ENCODE data around the gene TUBA1A.
"Not testable (repeated sequence)": the region's sequence is repeated elsewhere in the genome, so short reads cannot be mapped to it uniquely, and the experiment has no call there.

Gene TUBA1A

GRCh38 chr12:49200919-49201594 is 12.2 kb upstream of the TUBA1A start:
- no peak for DNase-seq (ENCODE audit: low read depth)

- no peak for DNase-seq (ENCODE audit: low read depth)
Measured at GRCh38 chr12:49198431-49199155, 9.7 kb upstream of the TUBA1A start.

GRCh38 chr12:49197256-49197655 is 8.4 kb upstream of the TUBA1A start:
- DNase-seq (ENCODE audit: low read depth), result no peak

DNA sequence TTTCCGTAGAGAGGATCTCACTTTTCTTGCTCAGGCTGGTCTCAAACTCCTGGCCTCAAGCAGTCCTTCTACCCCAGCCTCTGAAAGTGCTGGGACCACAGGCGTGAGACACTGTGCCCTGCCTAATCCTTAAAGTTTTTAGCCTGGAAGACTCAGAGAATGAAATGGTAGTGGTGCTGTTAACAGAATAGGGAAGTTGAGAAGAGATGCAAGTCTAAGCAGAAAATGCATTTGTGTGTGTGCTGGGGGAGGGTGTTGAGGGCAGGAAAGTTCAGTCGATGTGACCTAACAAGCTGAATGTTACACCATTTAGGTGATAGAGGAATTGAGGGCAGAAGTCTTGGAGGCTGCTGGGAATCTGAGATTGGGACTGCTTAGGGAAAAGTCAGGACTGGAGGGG is 6.9 kb upstream of the TUBA1A start:
- no peak for DNase-seq (ENCODE audit: low read depth)

DNA sequence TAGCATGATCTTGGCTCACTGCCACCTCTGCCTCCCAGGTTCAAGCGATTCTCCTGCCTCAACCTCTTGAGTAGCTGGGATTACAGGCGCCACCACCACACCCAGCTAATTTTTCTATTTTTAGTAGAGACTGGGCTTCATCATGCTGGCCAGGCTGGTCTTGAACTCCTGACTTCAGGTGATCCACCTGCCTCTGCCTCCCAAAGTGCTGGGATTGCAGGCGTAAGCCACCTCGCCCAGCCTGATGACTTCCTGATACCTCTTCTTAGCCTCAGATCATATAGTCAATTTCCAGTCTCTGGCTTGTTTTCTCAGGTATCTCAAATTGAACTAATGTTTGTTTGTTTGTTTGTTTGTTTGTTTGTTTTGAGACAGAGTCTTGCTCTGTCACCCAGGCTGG is 4.9 kb upstream of the TUBA1A start:
- DNase-seq (ENCODE audit: low read depth), result not testable (repeated sequence)

DNA sequence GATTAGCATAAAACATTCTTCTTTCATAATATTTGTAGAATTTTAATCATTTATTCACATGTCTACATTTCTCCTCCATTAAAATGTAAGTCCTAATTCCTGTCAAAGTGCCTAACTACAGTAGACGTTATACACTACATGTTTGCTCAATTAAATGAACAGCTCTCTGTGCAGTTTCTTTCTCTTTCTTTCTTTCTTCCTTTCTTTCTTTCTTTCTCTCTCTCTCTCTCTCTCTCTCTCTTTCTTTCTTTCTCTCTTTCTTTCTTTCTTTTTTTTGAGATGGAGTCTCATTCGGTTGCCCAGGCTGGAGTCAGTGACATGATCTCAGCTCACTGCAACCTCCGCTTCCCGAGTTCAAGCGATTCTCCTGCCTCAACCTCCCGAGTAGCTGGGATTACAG is 2.6 kb upstream of the TUBA1A start:
- not testable (repeated sequence) for DNase-seq (ENCODE audit: low read depth)

DNA sequence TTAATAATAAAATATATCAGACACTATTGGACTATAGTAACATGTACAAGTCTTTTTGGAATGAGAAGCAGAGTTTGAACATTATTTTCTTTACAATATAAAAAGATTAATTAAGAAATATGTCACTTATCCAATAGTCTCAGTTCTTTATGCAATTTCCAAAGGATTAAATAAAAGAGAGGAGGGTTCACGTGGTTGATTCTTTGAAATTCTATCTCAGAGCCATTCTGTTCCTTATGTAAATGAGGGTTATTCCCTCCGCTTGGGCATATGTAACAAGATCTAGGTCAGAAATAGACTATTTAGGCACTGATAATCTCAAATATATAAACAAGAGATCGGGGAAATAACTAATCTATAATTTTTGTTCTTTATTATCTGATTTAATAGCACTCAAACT is 2.1 kb upstream of the TUBA1A start:
- no peak for DNase-seq (ENCODE audit: low read depth)

DNA sequence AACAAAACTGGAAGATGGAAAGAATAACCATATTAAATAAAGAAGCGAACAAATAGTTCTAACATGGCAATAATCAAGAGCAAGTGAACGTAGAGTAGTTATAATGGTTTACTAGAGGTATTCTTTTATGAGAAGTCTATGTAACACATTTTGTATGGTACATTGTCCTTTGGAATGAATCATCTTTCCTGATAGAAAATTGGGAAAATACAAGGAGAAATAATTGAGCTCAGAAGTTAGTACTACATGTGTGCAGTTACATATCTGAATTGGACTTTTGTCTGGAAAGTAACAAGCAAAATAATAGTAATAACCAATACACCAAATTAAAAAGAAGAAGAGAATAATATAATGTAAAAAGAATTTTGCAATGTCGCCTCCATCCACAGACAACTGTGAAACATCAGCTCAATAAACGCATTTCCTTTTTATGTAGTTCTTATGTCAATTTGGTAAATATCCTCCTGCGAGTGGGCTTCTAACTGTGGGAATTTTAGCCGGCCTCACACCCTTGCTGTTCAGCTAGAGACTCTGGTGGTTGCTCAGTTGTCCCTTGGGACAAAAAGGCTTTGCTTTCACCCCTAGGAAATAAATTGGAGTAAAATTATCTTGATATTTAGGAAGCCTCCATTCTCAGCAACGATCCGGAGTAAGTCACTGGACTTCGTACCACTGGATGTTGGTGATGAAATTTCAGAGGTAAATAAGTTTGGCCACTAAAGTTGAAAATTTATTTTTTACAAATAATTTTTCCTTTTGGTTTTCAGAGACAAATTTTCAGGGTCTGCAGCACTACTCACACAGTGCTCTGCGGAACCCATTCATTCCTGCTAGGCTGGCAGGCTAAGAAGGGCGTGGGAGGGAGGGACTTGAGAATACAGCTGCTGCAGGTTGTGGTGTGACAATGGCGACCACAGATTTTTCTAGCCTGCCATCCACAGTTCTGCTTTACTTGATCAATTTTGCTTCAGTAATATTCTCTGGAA is 1.1 kb upstream of the TUBA1A start:
- no peak for DNase-seq (ENCODE audit: low read depth)

- peak; percentile 60 for DNase-seq (ENCODE audit: low read depth)
Measured at GRCh38 chr12:49188201-49188915, 522 bp downstream of the TUBA1A start.

- no peak for DNase-seq (ENCODE audit: low read depth)
Measured at GRCh38 chr12:49187184-49187583, 1.7 kb downstream of the TUBA1A start.

GRCh38 chr12:49186307-49186706 is 2.6 kb downstream of the TUBA1A start:
- DNase-seq (ENCODE audit: low read depth), result not testable (repeated sequence)

GRCh38 chr12:49184697-49185096 is 4.2 kb downstream of the TUBA1A start:
- DNase-seq (ENCODE audit: low read depth), result not testable (repeated sequence)

GRCh38 chr12:49183214-49183950 is 5.5 kb downstream of the TUBA1A start:
- not testable (repeated sequence) for DNase-seq (ENCODE audit: low read depth)

DNA sequence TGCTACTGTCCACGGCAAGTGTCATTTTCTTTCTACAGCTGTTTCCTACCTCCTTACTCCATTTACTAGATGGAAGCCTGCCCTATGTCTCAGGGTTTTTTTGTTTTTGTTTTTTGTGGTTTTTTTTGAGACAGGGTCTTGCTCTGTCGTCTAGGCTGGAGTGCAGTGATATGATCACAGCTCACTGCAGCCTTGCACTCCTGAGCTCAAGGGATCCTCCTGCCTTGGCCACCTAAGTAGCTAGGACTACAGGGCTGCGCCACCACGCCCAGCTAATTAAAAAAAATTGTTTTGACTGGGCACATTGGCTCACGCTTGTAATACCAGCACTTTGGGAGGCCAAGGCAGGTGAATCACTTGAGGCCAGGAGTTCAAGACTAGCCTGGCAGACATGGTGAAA is 14.7 kb downstream of the TUBA1A start:
- no peak for DNase-seq (ENCODE audit: low read depth)

- DNase-seq (ENCODE audit: low read depth), result no peak
Measured at GRCh38 chr12:49170924-49171323, 18.0 kb downstream of the TUBA1A start.

DNA sequence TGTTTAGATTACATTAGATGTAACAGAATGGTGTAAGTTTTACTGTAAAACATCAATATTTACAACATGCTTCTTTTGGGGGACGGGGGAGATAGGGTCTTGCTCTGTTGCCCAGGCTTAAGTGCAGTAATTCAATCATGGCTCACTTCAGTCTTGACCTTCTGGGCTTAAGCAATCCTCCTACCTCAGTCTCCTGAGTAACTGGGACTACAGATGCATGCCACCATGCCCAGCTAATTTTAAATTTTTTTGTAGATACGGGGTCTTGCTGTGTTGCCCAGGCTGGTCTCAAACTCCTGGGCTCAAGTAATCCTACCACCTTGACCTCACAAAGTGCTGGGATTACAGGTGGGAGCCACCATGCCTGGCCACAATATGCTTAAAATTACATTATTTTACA is 23.8 kb downstream of the TUBA1A start:
- DNase-seq (ENCODE audit: low read depth), result no peak

DNA sequence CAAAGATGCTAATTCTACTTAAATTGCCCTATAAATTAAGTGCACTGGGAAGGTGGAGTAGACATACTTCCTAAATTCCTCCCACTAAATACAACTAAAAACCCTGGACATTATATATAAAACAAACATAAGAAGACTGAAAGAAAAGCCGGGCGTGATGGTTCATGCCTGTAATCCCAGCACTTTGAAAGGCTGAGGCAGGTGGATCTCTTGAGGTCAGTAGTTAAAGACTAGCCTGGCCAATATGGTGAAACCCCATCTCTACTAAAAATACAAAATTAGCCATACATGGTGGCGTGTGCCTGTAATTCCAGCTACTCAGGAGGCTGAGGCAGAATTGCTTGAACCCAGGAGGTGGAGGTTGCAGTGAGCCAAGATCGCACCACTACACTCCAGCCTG is 27.0 kb downstream of the TUBA1A start:
- not testable (repeated sequence) for DNase-seq (ENCODE audit: low read depth)

- no peak for DNase-seq (ENCODE audit: low read depth)
Measured at GRCh38 chr12:49161092-49161795, 27.6 kb downstream of the TUBA1A start.

DNA sequence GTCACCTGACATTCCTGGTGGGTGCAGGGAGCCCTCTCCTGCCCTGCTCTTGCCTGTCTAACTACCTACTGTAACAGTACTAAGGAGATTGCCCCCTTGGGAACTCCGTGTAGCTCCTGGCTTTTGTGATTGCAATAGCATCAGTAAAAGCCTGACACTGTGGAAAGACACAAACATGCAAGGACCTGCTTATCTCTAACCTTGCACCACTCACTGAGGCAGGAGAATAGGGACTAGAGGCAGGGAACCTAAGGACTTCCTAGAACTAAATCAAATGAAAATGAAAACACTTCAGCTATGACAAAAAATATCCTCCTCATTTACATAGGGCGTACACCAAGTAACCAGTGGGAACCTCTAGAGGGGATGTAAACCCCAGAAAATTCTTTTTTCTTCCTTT is 28.5 kb downstream of the TUBA1A start:
- no peak for DNase-seq (ENCODE audit: low read depth)

DNA sequence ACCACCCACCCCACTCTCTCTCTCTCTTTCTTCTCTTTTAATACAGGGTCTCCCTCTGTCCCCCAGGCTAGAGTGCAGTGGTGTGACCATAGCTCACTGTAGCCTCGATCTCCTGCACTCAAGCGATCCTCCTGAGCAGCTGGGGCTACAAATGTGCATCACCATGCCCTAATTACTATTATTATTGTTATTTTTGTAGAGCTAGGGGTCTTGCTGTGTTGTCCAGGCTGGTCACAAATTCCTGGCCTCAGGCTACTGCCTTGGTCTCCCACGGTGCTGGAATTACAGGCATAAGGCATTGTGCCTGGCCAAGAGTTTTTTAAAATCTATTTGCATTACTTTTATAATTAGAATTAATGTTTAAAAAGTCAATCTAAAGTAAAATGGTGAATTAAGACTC is 34.7 kb downstream of the TUBA1A start:
- no peak for DNase-seq (ENCODE audit: low read depth)

- DNase-seq (ENCODE audit: low read depth), result no peak
Measured at GRCh38 chr12:49147384-49147783, 41.5 kb downstream of the TUBA1A start.

Data from activated gamma-delta T cell treated with anti-CD3 and anti-CD28 coated beads, Interleukin-2, amount 50 U/mL, for 16 hours (primary cell).